ENCODE measurements around the gene SLC6A13. TPM values are rescaled to one million over a fixed set of nuclear protein-coding genes. Genes with fewer than 3 reads are reported as not detected.

The SLC6A13 gene
- total RNA-seq, 2 experiments from 2014 or later = 0.11 to 0.60 TPM

DNA sequence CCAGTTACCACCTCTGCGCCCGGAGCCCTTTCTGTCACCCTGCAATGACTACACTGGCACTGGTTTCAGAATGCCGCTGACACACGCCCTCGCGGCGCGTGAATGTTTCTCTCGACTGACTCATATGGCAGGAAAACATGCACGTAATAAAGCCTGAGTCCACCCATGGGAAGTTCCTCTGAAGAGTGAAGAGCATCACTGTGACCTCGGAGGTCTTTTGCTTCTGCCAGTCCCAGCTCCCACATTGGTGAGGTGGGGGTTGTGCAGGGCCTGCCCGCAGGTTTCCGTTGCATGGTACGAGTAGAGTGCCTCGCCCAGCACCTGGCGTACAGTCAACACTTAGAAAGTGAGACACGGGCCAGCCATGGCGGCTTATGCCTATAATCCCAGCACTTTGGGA, 37.6 kb downstream of the SLC6A13 start:
- Mint-ChIP-seq H3K36me3 (ENCODE audit: low read depth) (no peaks in the 10 kb centered on the region), H3K27ac (no peak overlapping the region), H3K27me3 (no peaks in the 10 kb centered on the region), H3K4me1 (ENCODE audit: low read depth) (no peaks in the 10 kb centered on the region), H3K9me3 (no peaks in the 10 kb centered on the region), H3K4me3 (no peak overlapping the region)
- ATAC-seq (ENCODE audit: poor library complexity) = no peak
- Histone ChIP-seq H3K4me1 (ENCODE audit: insufficient read depth, low read length) (no peaks in the 10 kb centered on the region), H3K36me3 (ENCODE audit: insufficient read depth, low read length) (no peaks in the 10 kb centered on the region), H3K4me3 (ENCODE audit: low read length) (no peak overlapping the region), H3K27me3 (ENCODE audit: control insufficient read depth in 1 of 2, insufficient read depth in 2 of 2, low read length in 2 of 2) (no peaks in the 10 kb centered on the region), H3K27ac (ENCODE audit: low read depth in 1 of 2, low read length in 2 of 2) (no peak overlapping the region), H3K9me3 (ENCODE audit: control insufficient read depth in 1 of 2, insufficient read depth in 1 of 2, low read length in 2 of 2) (no peaks in the 10 kb centered on the region)
- intact Hi-C loops (cut with DNase I, micrococcal nuclease) = no loop called here
- no peak for DNase-seq
- POLR2A ChIA-PET = no interaction called here
- TF ChIP-seq, protein P1, sequence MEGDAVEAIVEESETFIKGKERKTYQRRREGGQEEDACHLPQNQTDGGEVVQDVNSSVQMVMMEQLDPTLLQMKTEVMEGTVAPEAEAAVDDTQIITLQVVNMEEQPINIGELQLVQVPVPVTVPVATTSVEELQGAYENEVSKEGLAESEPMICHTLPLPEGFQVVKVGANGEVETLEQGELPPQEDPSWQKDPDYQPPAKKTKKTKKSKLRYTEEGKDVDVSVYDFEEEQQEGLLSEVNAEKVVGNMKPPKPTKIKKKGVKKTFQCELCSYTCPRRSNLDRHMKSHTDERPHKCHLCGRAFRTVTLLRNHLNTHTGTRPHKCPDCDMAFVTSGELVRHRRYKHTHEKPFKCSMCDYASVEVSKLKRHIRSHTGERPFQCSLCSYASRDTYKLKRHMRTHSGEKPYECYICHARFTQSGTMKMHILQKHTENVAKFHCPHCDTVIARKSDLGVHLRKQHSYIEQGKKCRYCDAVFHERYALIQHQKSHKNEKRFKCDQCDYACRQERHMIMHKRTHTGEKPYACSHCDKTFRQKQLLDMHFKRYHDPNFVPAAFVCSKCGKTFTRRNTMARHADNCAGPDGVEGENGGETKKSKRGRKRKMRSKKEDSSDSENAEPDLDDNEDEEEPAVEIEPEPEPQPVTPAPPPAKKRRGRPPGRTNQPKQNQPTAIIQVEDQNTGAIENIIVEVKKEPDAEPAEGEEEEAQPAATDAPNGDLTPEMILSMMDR (IDR thresholded peaks at IDR 0.05) = no peak
- CTCF ChIA-PET = no interaction called here

DNA sequence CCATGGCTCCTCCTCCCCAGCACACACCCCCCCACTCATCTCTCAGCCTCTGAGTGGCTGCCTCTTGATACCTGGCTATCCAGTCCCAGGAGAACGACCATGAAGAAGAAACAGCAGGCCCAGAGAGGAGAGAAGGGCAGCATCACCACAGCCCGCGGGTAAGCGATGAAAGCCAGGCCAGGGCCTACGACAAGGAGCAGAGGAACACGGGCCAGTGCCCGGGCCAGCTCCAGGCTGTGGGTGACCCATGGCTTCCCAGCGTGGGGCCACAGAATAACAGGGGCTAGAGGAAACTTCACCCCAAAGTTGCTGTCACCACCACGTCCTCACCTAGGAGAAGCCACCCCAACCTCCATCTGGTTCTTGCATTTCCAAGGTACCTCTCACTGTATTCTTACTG, 38.3 kb downstream of the SLC6A13 start:
- DNase-seq (no peak), ATAC-seq (ENCODE audit: poor library complexity) (no peak)
- Histone ChIP-seq H3K27ac (ENCODE audit: low read depth in 1 of 2, low read length in 2 of 2) (no peak overlapping the region), H3K4me1 (ENCODE audit: insufficient read depth, low read length) (no peaks in the 10 kb centered on the region), H3K36me3 (ENCODE audit: insufficient read depth, low read length) (no peaks in the 10 kb centered on the region), H3K27me3 (ENCODE audit: control insufficient read depth in 1 of 2, insufficient read depth in 2 of 2, low read length in 2 of 2) (no peaks in the 10 kb centered on the region), H3K4me3 (ENCODE audit: low read length) (no peak overlapping the region), H3K9me3 (ENCODE audit: control insufficient read depth in 1 of 2, insufficient read depth in 1 of 2, low read length in 2 of 2) (no peaks in the 10 kb centered on the region)
- Mint-ChIP-seq H3K9me3 (no peaks in the 10 kb centered on the region), H3K27me3 (no peaks in the 10 kb centered on the region), H3K4me1 (ENCODE audit: low read depth) (no peaks in the 10 kb centered on the region), H3K4me3 (no peak overlapping the region), H3K36me3 (ENCODE audit: low read depth) (no peaks in the 10 kb centered on the region), H3K27ac (no peak overlapping the region)
- intact Hi-C loops (cut with DNase I, micrococcal nuclease) = no loop called here
- ChIA-PET POLR2A (no interaction called here), CTCF (no interaction called here)
- TF ChIP-seq, protein P1 (IDR thresholded peaks at IDR 0.05) = no peak

DNA sequence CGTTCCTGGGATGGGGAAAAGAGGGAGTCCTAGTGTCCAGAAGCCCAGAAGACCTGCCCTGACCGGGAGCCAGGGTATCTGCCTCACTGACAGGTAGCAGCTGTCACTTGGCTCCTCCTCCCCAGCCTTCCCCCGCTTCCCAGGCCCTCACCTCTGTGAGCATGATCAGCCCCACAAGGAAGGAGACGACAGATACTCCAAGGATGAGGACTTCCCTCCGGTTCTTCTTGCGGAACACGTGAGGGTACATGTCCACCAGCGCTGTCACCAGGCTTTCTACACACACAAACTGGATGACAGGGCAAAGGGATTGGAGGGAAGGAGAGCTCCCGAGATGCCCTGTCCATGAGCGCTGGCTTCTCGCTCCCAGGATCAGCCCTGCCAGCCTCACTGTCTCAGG, 38.8 kb downstream of the SLC6A13 start:
- ChIA-PET CTCF (no interaction called here), POLR2A (no interaction called here)
- TF ChIP-seq, protein P1 (IDR thresholded peaks at IDR 0.05) = no peak
- H3K9me3 ChIP-seq (ENCODE audit: control insufficient read depth in 1 of 2, insufficient read depth in 1 of 2, low read length in 2 of 2) = no peaks in the 10 kb centered on the region
- no peaks in the 10 kb centered on the region for H3K36me3 ChIP-seq (ENCODE audit: insufficient read depth, low read length)
- H3K9me3 Mint-ChIP-seq = no peaks in the 10 kb centered on the region
- no peaks in the 10 kb centered on the region for H3K27me3 ChIP-seq (ENCODE audit: control insufficient read depth in 1 of 2, insufficient read depth in 2 of 2, low read length in 2 of 2)
- no peaks in the 10 kb centered on the region for H3K4me1 Mint-ChIP-seq (ENCODE audit: low read depth)
- no peaks in the 10 kb centered on the region for H3K27me3 Mint-ChIP-seq
- no peaks in the 10 kb centered on the region for H3K4me1 ChIP-seq (ENCODE audit: insufficient read depth, low read length)
- no peak overlapping the region for H3K4me3 ChIP-seq (ENCODE audit: low read length)
- H3K27ac Mint-ChIP-seq = no peak overlapping the region
- no peak overlapping the region for H3K27ac ChIP-seq (ENCODE audit: low read depth in 1 of 2, low read length in 2 of 2)
- DNase-seq (no peak), ATAC-seq (ENCODE audit: poor library complexity) (no peak)
- H3K4me3 Mint-ChIP-seq = no peak overlapping the region
- no peaks in the 10 kb centered on the region for H3K36me3 Mint-ChIP-seq (ENCODE audit: low read depth)
- intact Hi-C loops (cut with DNase I, micrococcal nuclease) = no loop called here
